ENCODE data around the gene ENTPD6.
"Not testable (repeated sequence)": the region's sequence is repeated elsewhere in the genome, so short reads cannot be mapped to it uniquely, and the experiment has no call there.

Gene ENTPD6

GRCh38 chr20:25150016-25150415, 45.5 kb upstream of the ENTPD6 start:
- Mint-ChIP-seq H3K9me3 (no peaks in the 10 kb centered on the region), H3K27ac (peak overlapping the region in 2 of 3 experiments; percentile 20 to 29), H3K4me3 (peak overlapping the region in 2 of 3 experiments; percentile 12 to 49)

GRCh38 chr20:25158043-25158442, 37.5 kb upstream of the ENTPD6 start:
- H3K9me3 Mint-ChIP-seq = no peaks in the 10 kb centered on the region
- TF ChIP-seq, protein P1, sequence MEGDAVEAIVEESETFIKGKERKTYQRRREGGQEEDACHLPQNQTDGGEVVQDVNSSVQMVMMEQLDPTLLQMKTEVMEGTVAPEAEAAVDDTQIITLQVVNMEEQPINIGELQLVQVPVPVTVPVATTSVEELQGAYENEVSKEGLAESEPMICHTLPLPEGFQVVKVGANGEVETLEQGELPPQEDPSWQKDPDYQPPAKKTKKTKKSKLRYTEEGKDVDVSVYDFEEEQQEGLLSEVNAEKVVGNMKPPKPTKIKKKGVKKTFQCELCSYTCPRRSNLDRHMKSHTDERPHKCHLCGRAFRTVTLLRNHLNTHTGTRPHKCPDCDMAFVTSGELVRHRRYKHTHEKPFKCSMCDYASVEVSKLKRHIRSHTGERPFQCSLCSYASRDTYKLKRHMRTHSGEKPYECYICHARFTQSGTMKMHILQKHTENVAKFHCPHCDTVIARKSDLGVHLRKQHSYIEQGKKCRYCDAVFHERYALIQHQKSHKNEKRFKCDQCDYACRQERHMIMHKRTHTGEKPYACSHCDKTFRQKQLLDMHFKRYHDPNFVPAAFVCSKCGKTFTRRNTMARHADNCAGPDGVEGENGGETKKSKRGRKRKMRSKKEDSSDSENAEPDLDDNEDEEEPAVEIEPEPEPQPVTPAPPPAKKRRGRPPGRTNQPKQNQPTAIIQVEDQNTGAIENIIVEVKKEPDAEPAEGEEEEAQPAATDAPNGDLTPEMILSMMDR (IDR thresholded peaks at IDR 0.05; ENCODE audit: unreplicated experiment in 3 of 3) = no peak
- H3K27me3 Mint-ChIP-seq (ENCODE audit: low read depth) = peaks cover 11% of the 10 kb centered on the region
- H3K4me3 Mint-ChIP-seq = no peak overlapping the region
- H3K36me3 Mint-ChIP-seq (ENCODE audit: low read depth) = no peaks in the 10 kb centered on the region
- no peak overlapping the region for H3K27ac Mint-ChIP-seq
- no peaks in the 10 kb centered on the region for H3K4me1 Mint-ChIP-seq

More at GRCh38 chr20:25150016-25150415, 45.5 kb upstream of the ENTPD6 start:
- TF ChIP-seq, protein P1 (IDR thresholded peaks at IDR 0.05; ENCODE audit: unreplicated experiment in 3 of 3) = no peak
- peaks cover 10% of the 10 kb centered on the region for H3K27me3 Mint-ChIP-seq (ENCODE audit: low read depth)
- peaks cover 10% of the 10 kb centered on the region for H3K4me1 Mint-ChIP-seq
- H3K36me3 Mint-ChIP-seq (ENCODE audit: low read depth) = no peaks in the 10 kb centered on the region

DNA sequence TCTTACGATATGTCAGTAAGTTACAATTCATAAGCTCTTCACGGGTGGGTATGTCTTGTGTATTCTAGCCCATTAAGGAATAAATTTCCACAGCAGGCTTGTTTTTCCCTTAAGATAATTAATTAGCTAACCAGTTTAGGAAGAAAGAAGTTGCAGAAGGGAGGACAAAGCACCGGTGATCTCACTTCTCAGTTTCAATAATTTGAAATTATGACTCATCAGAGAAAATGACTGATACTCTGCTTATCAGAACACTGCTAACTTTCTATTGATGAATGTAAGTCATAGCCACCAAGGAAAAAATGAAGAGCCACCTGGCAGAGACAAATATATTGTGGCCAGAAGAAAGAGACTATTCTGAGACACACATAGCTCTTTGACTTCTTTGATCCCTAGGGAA, 35.0 kb upstream of the ENTPD6 start:
- H3K27ac Mint-ChIP-seq = no peak overlapping the region

DNA sequence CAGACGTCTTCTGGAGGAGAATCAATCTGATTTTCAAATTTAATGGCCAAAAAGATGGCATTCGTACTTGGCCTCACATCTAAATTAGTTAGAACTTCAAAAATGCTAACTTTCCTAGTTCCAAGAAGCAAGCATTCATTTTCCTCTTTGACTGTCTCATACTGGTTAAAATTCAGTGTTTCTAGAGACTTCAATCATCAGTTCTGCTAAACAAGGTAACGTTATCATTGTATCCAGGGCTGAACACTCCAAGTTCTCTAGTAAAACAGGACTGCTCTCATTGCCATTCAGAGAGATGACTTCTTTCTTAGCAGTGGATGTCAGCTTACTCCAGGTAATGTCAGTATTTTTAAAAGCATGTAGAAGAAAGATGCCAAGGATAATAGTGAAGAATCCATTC, 34.6 kb upstream of the ENTPD6 start:
- H3K4me3 Mint-ChIP-seq = no peak overlapping the region
- peaks cover 7% of the 10 kb centered on the region for H3K27me3 Mint-ChIP-seq (ENCODE audit: low read depth)
- H3K4me1 Mint-ChIP-seq = no peaks in the 10 kb centered on the region
- TF ChIP-seq, protein P1 (IDR thresholded peaks at IDR 0.05; ENCODE audit: unreplicated experiment in 3 of 3) = no peak
- H3K9me3 Mint-ChIP-seq = no peaks in the 10 kb centered on the region
- H3K27ac Mint-ChIP-seq = no peak overlapping the region
- H3K36me3 Mint-ChIP-seq (ENCODE audit: low read depth) = no peaks in the 10 kb centered on the region

More for the DNA sequence above, 35.0 kb upstream of the ENTPD6 start:
- peaks cover 7% of the 10 kb centered on the region for H3K27me3 Mint-ChIP-seq (ENCODE audit: low read depth)
- no peaks in the 10 kb centered on the region for H3K9me3 Mint-ChIP-seq
- no peaks in the 10 kb centered on the region for H3K4me1 Mint-ChIP-seq
- TF ChIP-seq, protein P1 (IDR thresholded peaks at IDR 0.05; ENCODE audit: unreplicated experiment in 3 of 3) = no peak
- H3K4me3 Mint-ChIP-seq = no peak overlapping the region
- no peaks in the 10 kb centered on the region for H3K36me3 Mint-ChIP-seq (ENCODE audit: low read depth)

DNA sequence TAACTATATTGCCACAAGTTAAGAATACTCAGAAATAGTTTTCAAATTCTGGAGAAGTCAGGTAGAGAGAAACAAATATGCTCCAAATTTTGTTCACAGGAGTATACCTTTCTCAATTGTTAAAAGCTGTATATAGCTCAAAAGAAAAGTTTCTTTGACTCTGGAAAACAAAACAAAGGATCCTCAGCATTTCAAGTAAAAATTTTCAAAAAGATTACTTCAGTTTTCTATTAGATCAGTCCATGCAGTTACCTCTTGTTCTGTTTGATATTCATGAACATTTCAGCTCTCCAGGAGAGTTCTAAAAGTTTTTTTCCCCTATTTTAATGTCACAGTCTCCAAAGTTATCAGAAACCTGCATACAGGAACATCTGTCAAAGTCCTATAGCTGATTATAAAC, 30.4 kb upstream of the ENTPD6 start:
- no peaks in the 10 kb centered on the region for H3K4me1 Mint-ChIP-seq
- H3K27me3 Mint-ChIP-seq (ENCODE audit: low read depth) = peaks cover 11% of the 10 kb centered on the region
- H3K4me3 Mint-ChIP-seq = no peak overlapping the region
- peaks cover 8% of the 10 kb centered on the region for H3K9me3 Mint-ChIP-seq
- H3K27ac Mint-ChIP-seq = no peak overlapping the region
- TF ChIP-seq, protein P1 (IDR thresholded peaks at IDR 0.05; ENCODE audit: unreplicated experiment in 3 of 3) = no peak
- no peaks in the 10 kb centered on the region for H3K36me3 Mint-ChIP-seq (ENCODE audit: low read depth)

GRCh38 chr20:25166105-25166782, 29.3 kb upstream of the ENTPD6 start:
- not testable (repeated sequence) for H3K4me1 Mint-ChIP-seq; H3K4me3 Mint-ChIP-seq; H3K27ac Mint-ChIP-seq; H3K36me3 Mint-ChIP-seq (ENCODE audit: low read depth); H3K9me3 Mint-ChIP-seq
- H3K27me3 Mint-ChIP-seq (ENCODE audit: low read depth) = peaks cover 18% of the 10 kb centered on the region

Data from nephron (organoid).